ENCODE data around the gene TMEM184A. TPM values are rescaled to one million over a fixed set of nuclear protein-coding genes. Genes with fewer than 3 reads are reported as not detected.

The TMEM184A gene
- total and polyA plus RNA-seq, 4 experiments from 2014 or later, result not detected

DNA sequence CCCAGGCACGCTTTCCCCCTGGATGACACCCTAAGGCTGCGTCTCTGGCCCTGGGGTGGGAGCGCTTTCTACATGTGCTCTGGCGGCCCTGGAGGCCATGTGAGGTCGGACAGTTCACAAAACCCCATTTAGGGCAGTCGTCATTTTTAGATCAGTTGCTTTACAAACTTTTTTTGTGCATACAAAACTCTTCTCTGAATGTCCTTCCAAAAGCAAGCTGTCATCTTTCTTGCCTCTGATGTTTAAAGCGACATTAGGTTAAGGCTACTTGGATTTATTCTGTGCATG lies 19.6 kb downstream of the TMEM184A start:
- Histone ChIP-seq H3K4me1 (ENCODE audit: insufficient read depth, low read length) (peaks cover 31% of the 10 kb centered on the region), H3K4me3 (ENCODE audit: low read length in 2 of 2) (no peak overlapping the region), H3K36me3 (ENCODE audit: insufficient read depth, low read length) (peaks cover 18% of the 10 kb centered on the region), H3K27ac (ENCODE audit: low read depth, low read length) (no peak overlapping the region), H3K27me3 (ENCODE audit: insufficient read depth, low read length) (no peaks in the 10 kb centered on the region), H3K9me3 (ENCODE audit: control insufficient read depth in 1 of 2, low read length in 2 of 2) (no peaks in the 10 kb centered on the region)
- peak overlapping the region in 3 of 7 donors; percentile 11 to 57 (median 13) for H3K27ac Mint-ChIP-seq
- no peaks in the 10 kb centered on the region for H3K9me3 Mint-ChIP-seq
- H3K4me1 Mint-ChIP-seq, result peaks cover 12 to 41% (median 23%) of the 10 kb centered on the region in 4 donors
- no peaks in the 10 kb centered on the region for H3K27me3 Mint-ChIP-seq
- ChIA-PET POLR2A (ENCODE audit: partially characterized antibody) (interaction anchor here (0.8 kb wide), 1 partner anchor 19 kb away, joined by 3 read pairs; no protein-coding TSS in a partner anchor), CTCF (ENCODE audit: partially characterized antibody) (no interaction called here)
- DNase-seq, result peak in 1 of 5 donors; percentile 7
- intact Hi-C loops (cut with micrococcal nuclease), result no loop called here
- peaks cover 8 to 33% of the 10 kb centered on the region in 2 donors for H3K36me3 Mint-ChIP-seq
- H3K4me3 Mint-ChIP-seq, result peak overlapping the region in 1 of 8 donors; percentile 50

DNA sequence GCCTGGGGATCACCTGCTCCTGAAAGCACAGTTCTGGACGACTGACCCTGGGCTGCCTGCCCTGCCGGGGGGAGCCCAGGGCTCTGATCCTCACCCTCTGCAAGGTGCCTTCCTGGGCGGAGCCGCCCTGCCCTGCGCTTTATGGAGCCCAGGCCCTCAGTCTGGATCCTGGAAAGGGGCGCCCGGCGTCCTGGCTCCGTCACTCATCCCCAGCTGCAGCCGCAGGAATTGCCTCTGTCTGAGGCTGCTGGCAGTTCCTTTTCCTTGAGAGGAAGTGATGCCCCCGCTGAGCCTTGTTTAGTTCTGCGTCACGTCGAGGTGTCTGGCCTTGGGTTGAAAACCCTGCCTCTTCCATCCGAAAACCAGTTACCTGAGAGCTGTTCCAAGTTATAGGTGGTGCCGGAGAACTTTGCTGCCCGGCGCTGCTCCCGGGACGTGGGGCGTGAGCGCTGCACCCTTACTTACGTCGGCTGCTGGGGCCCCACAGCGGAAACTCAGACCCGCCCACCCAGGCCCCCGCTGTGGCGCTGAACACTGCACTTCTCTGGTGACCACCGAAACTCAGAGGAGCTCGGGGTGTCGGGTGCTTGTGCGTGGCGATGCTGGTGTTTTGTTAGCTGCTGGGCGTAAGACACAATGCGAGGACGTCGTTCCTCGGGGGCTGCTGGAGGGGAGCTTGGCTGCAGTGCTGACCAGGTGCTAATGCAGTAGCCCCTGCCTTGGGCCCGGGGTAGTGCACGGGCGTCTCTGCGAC lies 20.1 kb downstream of the TMEM184A start:
- peaks cover 4 to 30% of the 10 kb centered on the region in 2 donors for H3K36me3 Mint-ChIP-seq
- peaks cover 16% of the 10 kb centered on the region for H3K36me3 ChIP-seq (ENCODE audit: insufficient read depth, low read length)
- ChIA-PET POLR2A (ENCODE audit: partially characterized antibody) (interaction anchor here (0.8 kb wide), 1 partner anchor 19 kb away, joined by 3 read pairs; no protein-coding TSS in a partner anchor), CTCF (ENCODE audit: partially characterized antibody) (no interaction called here)
- no peaks in the 10 kb centered on the region for H3K9me3 ChIP-seq (ENCODE audit: control insufficient read depth in 1 of 2, low read length in 2 of 2)
- H3K27me3 Mint-ChIP-seq, result no peaks in the 10 kb centered on the region
- no peaks in the 10 kb centered on the region for H3K27me3 ChIP-seq (ENCODE audit: insufficient read depth, low read length)
- no peaks in the 10 kb centered on the region for H3K9me3 Mint-ChIP-seq
- intact Hi-C loops (cut with micrococcal nuclease), result no loop called here
- no peak overlapping the region for H3K4me3 ChIP-seq (ENCODE audit: low read length in 2 of 2)
- H3K4me1 Mint-ChIP-seq, result peaks cover 12 to 42% (median 24%) of the 10 kb centered on the region in 4 donors
- peaks cover 32% of the 10 kb centered on the region for H3K4me1 ChIP-seq (ENCODE audit: insufficient read depth, low read length)
- H3K27ac ChIP-seq (ENCODE audit: low read depth, low read length), result no peak overlapping the region
- DNase-seq, result peak in 1 of 5 donors; percentile 24
- H3K4me3 Mint-ChIP-seq, result no peak overlapping the region
- peak overlapping the region in 2 of 7 donors; percentile 13 to 29 for H3K27ac Mint-ChIP-seq

DNA sequence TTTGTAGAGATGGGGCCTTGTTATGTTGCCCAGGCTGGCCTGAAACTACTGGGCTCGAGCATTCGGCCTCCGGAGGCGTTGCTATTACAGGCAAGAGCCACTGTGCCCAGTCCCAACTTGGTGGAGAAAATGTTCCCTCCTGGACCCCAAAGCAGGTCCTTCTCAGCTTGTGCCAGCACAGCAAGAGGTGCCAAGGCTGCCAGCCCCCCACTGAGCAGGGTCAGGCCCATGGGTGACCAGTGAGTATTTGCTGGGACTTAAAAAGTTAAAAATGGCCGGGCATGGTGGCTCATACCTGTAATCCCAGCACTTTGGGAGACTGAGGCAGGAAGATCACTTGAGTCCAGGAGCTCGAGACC lies 20.9 kb downstream of the TMEM184A start:
- H3K36me3 ChIP-seq (ENCODE audit: insufficient read depth, low read length), result peaks cover 11% of the 10 kb centered on the region
- CTCF ChIA-PET (ENCODE audit: partially characterized antibody), result no interaction called here
- H3K4me3 ChIP-seq (ENCODE audit: low read length in 2 of 2), result no peak overlapping the region
- H3K4me1 ChIP-seq (ENCODE audit: insufficient read depth, low read length), result peaks cover 35% of the 10 kb centered on the region
- H3K9me3 ChIP-seq (ENCODE audit: control insufficient read depth in 1 of 2, low read length in 2 of 2), result no peaks in the 10 kb centered on the region
- Mint-ChIP-seq H3K27ac (peak overlapping the region in 1 of 7 donors; percentile 98), H3K36me3 (peaks cover 4 to 30% of the 10 kb centered on the region in 2 donors), H3K4me3 (no peak overlapping the region), H3K27me3 (no peaks in the 10 kb centered on the region), H3K9me3 (peaks cover 0 to under 1% (median 0%) of the 10 kb centered on the region in 8 donors), H3K4me1 (peaks cover 12 to 42% (median 25%) of the 10 kb centered on the region in 4 donors)
- no peak overlapping the region for H3K27ac ChIP-seq (ENCODE audit: low read depth, low read length)
- POLR2A ChIA-PET (ENCODE audit: partially characterized antibody), result no interaction called here
- H3K27me3 ChIP-seq (ENCODE audit: insufficient read depth, low read length), result no peaks in the 10 kb centered on the region
- intact Hi-C loops (cut with micrococcal nuclease), result no loop called here
- DNase-seq, result peak in 1 of 5 donors; percentile 20

DNA sequence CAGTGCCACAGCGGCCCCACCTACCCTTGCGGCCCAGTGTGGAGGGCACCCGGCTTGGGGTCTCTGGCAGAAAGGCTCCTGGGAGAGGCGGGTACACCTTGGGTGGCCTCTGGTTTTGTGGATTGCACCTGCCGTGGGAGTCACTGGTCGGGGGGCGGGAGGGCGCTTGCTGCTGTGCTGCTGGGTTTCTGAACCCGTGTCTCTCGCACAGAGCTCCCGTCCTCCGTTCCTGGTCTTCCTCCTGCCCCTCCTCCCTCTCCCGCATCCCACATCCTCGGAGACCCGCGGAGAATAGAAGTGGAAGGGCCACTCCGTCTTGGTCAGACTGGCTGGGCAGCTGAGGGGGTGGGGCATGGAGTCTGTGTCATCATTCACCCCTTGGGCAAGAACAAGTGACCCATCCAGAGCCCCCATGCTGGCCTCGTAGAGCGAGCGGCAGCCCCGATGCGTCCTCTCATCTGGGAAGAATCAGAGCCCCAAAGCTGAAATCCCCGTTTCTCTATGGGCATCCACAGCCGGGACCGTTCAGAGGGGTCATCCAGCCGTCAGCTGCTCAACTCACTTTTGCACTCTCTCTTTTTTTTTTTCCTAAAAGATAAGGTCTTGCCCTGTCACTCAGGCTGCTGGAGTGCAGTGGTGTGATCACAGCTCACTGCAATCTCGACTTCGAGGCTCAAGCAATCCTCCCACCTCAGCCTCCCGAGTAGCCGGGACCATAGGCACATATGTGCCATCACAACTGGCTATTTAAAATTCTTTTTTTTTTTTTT lies 21.5 kb downstream of the TMEM184A start:
- Histone ChIP-seq H3K27me3 (ENCODE audit: insufficient read depth, low read length) (no peaks in the 10 kb centered on the region), H3K27ac (ENCODE audit: low read depth, low read length) (no peak overlapping the region), H3K4me1 (ENCODE audit: insufficient read depth, low read length) (peaks cover 38% of the 10 kb centered on the region), H3K9me3 (ENCODE audit: control insufficient read depth in 1 of 2, low read length in 2 of 2) (no peaks in the 10 kb centered on the region), H3K36me3 (ENCODE audit: insufficient read depth, low read length) (peaks cover 7% of the 10 kb centered on the region), H3K4me3 (ENCODE audit: low read length in 2 of 2) (no peak overlapping the region)
- peak overlapping the region in 3 of 7 donors; percentile 51 to 98 (median 62) for H3K27ac Mint-ChIP-seq
- intact Hi-C loops (cut with micrococcal nuclease), result no loop called here
- peaks cover 4 to 28% of the 10 kb centered on the region in 2 donors for H3K36me3 Mint-ChIP-seq
- peaks cover 0 to 2% (median 0%) of the 10 kb centered on the region in 8 donors for H3K9me3 Mint-ChIP-seq
- H3K4me1 Mint-ChIP-seq, result peaks cover 12 to 42% (median 27%) of the 10 kb centered on the region in 4 donors
- H3K4me3 Mint-ChIP-seq, result peak overlapping the region in 2 of 8 donors; percentile 9 to 59
- DNase-seq, result peak in 1 of 5 donors; percentile 25
- CTCF ChIA-PET (ENCODE audit: partially characterized antibody), result no interaction called here
- POLR2A ChIA-PET (ENCODE audit: partially characterized antibody), result interaction anchor here (3.3 kb wide), 1 partner anchor 29 kb away, joined by 16 read pairs; the partner anchor contains the start of gene INTS1
- H3K27me3 Mint-ChIP-seq, result no peaks in the 10 kb centered on the region

DNA sequence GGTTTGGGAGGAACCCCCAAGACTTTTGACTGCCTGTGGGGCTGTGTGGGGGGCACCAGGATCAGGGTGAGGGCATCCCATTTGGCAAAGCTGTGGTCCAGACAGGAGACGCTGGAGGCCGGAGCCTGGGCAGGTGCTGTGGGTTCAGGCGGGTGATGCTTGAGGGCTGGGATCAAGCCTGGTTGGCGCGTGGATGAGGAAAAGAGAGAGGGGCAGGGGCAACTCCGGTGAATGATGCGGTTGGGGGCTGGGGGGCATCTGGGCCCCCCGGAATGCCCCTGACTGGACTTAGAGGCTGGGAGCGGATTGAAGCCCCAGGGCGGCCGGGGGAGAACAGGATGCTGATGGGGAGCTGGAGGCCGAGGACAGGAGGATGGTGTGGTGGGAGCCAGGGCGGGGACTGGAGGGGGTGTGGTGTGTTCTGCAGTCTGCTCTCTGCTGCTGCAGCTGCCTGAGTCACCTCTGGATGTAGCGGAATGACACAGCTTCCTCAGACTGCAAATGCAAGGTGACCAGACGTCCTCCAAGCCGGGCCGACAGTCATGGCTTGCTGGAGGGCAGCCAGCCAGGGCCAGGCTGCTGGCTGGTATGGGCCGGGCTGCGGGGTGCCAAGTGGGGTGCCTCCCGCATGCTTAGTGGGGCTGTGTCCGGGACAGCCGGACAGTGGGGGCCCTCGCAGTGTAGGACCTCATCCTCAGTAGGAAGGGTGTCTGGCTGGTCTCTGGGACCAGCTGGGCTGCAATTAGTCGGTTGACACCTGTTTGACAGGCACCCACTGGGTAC lies 22.3 kb downstream of the TMEM184A start:
- Mint-ChIP-seq H3K4me3 (peak overlapping the region in 7 of 8 donors; percentile 52 to 94 (median 89)), H3K27me3 (no peaks in the 10 kb centered on the region), H3K36me3 (peaks cover 4 to 25% of the 10 kb centered on the region in 2 donors), H3K9me3 (peaks cover 0 to 2% (median 0%) of the 10 kb centered on the region in 8 donors), H3K4me1 (peaks cover 12 to 42% (median 27%) of the 10 kb centered on the region in 4 donors), H3K27ac (peak overlapping the region; percentile 95 to 98 (median 96))
- Histone ChIP-seq H3K36me3 (ENCODE audit: insufficient read depth, low read length) (no peaks in the 10 kb centered on the region), H3K9me3 (ENCODE audit: control insufficient read depth in 1 of 2, low read length in 2 of 2) (no peaks in the 10 kb centered on the region), H3K4me3 (ENCODE audit: low read length in 2 of 2) (peak overlapping the region in 1 of 2 donors; percentile 42), H3K27ac (ENCODE audit: low read depth, low read length) (peak overlapping the region; percentile 77), H3K4me1 (ENCODE audit: insufficient read depth, low read length) (peaks cover 38% of the 10 kb centered on the region), H3K27me3 (ENCODE audit: insufficient read depth, low read length) (no peaks in the 10 kb centered on the region)
- peak in 1 of 5 donors; percentile 38 for DNase-seq
- ChIA-PET CTCF (ENCODE audit: partially characterized antibody) (interaction anchor here (1.5 kb wide), 1 partner anchor 22 kb away, joined by 9 read pairs; the partner anchor contains the start of gene TMEM184A), POLR2A (ENCODE audit: partially characterized antibody) (interaction anchor here (1.1 to 3.3 kb wide), 4 partner anchors 21 to 75 kb away, joined by 3 to 18 read pairs (median 11); partner anchors contain the start of genes INTS1 and PSMG3)
- intact Hi-C loops (cut with micrococcal nuclease), result no loop called here

DNA sequence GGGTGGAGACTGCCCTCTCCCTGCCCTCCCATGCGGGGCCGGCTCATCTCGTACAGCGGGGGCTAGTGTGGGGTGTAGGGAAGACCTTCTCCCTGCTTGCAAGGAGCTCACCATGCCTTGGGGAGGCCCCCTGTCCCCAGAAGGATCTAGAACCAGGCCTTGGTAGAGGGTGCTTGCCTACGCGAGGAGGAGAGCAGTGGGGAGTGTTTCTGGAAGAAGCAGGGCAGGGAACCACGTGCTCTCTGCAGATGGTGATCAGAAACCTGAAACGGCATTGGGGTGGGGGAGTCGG lies 22.8 kb downstream of the TMEM184A start:
- H3K4me3 ChIP-seq (ENCODE audit: low read length in 2 of 2), result peak overlapping the region; percentile 42 to 74
- H3K36me3 ChIP-seq (ENCODE audit: insufficient read depth, low read length), result no peaks in the 10 kb centered on the region
- intact Hi-C loops (cut with micrococcal nuclease), result no loop called here
- Mint-ChIP-seq H3K9me3 (peaks cover 0 to 2% (median 0%) of the 10 kb centered on the region in 8 donors), H3K4me1 (peaks cover 12 to 42% (median 27%) of the 10 kb centered on the region in 4 donors), H3K36me3 (peaks cover 4 to 25% of the 10 kb centered on the region in 2 donors), H3K27me3 (no peaks in the 10 kb centered on the region), H3K27ac (peak overlapping the region; percentile 95 to 98 (median 96)), H3K4me3 (peak overlapping the region in 7 of 8 donors; percentile 89 to 94 (median 89))
- ChIA-PET CTCF (ENCODE audit: partially characterized antibody) (interaction anchor here (1.5 kb wide), 1 partner anchor 23 kb away, joined by 9 read pairs; the partner anchor contains the start of gene TMEM184A), POLR2A (ENCODE audit: partially characterized antibody) (interaction anchor here (1.0 to 3.3 kb wide), 5 partner anchors 21 to 709 kb away, joined by 3 to 18 read pairs (median 6); partner anchors contain the start of genes INTS1, MRM2, NUDT1 and PSMG3)
- H3K9me3 ChIP-seq (ENCODE audit: control insufficient read depth in 1 of 2, low read length in 2 of 2), result no peaks in the 10 kb centered on the region
- DNase-seq, result no peak
- peak overlapping the region; percentile 77 for H3K27ac ChIP-seq (ENCODE audit: low read depth, low read length)
- peaks cover 38% of the 10 kb centered on the region for H3K4me1 ChIP-seq (ENCODE audit: insufficient read depth, low read length)
- no peaks in the 10 kb centered on the region for H3K27me3 ChIP-seq (ENCODE audit: insufficient read depth, low read length)

All from CD4-positive, alpha-beta memory T cell (primary cell).